Measurements from ENCODE around the gene SLC36A3.
"Not testable (repeated sequence)": the region's sequence is repeated elsewhere in the genome, so short reads cannot be mapped to it uniquely, and the experiment has no call there.

SLC36A3 gene

DNA sequence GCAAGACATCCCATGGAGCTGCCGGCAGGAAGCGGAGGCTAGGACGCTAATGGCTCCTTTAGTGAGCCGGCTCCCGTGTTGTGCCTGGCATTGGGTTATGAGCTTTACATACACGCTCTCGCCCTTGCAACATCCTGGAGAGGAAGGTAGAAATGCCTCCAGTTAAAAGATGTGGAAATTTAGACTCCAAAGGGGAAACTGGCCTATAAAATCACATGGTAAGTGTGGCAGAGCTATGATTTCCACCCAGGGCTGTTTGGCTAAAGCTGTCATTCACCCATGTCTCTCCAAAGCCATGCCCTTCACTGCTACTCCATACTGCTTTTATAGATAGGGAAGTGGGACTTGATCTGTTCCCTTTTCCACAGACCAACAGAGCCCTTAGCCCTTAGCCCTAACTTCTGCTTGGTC, 45.4 kb downstream of the SLC36A3 start:
- no peak for DNase-seq

DNA sequence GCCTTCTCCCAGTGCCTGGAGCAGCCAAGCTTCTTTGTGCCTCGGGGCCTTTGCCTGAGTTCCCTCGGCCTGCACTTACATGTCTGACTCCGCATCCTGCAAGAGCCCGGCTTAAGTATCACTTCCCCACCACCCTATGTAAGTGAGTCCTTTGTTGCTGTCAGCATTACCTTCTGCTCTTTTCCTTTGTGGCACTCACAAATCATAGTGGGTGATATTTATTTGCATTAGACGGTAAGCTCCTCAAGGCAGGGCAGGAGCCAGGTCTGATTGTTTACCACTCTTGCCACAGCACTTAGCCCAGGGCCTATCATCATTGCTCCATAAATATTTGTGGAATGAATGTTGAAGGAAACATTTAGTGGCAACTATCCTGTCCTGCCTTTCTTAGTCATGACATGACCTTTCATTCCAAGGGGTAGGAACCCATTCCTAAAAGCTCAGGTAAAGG, 45.8 kb downstream of the SLC36A3 start:
- no peak for DNase-seq

DNA sequence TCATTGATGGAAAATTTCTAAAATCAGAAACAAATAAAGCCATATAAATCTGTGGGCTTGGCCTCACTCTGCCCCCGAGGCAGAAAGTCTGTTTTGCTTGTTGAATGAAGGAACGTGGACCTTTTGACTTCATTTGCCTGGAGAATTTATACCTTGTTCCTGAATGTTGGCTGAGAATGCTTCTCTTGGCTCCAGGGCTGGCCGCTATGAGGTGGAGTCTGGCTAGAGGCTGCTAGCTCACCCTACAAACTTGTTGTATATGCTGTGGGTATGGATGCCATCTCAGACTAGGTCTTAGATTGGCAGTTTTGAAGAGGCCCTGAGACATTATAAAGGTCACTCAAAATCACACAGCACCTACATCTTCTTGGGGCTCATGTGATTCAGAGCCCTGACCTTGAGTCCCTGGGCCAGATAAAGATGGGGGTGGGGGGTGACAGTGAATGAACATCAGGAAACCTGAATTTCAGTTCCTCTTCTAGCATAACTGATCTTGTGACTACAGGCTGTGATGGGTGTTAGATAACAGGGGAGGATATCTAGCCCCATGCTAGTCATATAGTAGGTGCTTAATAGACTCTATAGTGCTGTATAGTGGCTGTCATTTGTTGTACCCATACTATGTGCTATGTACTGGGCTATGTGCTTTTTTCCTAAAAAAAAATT, 47.8 kb downstream of the SLC36A3 start:
- no peak for DNase-seq

DNA sequence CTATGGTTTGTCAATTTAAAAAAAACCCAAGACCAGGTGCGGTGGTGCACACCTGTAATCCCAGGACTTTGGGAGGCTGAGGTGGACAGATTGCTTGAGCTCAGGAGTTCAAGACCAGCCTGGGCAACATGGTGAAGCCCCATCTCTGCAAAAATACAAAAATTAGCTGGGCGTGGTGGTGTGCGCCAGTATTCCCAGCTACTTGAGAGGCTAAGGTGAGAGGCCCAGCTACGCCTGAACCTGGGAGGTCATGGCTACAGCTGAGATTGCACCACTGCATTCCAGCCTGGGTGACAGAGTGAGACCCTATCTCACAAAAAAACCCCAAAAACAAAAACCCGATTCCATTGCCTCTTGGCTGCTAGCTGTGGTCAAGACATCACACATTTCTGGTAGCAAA, 48.6 kb downstream of the SLC36A3 start:
- not testable (repeated sequence) for DNase-seq

DNA sequence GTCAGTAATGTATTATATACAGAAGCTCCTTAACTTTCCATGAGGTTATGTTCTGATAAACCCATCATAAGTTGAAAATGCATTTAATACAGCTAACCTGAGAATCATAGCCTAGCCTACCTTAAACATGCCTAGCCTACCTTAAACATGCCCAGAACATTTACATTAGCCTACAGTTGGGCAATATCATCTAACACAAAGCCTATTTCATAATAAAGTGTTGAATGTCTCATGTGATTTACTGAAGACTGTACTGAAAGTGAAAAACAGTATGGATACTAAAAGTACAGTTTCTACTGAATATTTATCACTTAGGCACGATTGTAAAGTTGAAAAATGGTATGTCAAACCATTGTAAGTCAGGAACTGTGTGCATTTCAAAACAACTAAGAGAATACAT, 49.0 kb downstream of the SLC36A3 start:
- no peak for DNase-seq

DNA sequence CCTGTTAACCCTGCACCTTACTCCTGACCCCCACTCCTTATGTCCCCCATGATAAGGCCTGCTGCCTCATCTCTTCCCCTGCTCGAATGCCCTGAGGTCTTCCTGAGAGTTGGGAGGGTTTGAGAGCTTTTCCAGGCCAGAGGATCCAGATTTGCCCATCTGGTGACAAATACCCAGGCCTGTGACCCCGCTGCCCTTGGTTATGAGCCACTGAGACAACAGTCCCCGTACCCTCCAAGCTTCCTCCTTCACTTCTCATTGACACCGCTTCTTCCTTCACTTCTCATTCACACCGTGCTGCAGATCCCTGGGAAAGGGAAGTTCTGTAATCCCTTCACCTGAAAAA, 50.0 kb downstream of the SLC36A3 start:
- no peak for DNase-seq

DNA sequence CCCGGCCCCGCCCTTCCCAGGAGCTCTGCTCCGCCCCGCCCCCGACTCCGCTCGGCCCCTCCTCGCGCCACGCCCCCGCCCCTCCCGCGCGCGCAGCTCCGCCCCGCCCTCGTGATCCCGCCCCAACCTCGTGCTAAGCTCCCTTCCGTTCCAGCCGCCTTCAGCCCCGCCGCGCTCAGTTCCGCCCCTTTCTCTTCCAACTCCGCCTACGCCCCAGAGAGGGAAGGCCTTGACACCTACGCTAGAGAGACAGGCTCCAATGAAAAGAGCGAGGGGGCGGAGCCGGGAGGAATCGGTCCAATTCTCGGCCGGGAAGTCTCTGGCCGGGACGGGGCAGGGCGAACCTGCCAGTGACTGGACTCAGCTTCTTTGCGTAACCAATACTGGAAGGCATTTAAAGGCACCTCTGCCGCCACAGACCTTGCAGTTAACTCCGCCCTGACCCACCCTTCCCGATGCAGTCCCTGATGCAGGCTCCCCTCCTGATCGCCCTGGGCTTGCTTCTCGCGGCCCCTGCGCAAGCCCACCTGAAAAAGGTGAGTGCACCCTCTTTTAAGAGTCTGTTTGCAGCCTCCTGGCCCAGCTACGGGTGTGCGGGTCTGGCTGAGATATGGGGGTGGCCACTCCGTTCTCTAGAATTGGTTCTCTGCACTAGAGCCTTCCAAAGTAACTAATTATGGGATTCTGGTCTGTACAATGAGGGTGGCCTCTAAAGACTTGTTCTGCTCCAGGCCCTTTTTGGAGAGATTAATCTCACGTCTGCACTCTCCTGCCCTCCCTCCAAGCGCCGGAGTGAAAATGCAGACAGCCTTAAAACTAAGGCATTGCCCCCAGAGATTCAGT, 50.6 kb downstream of the SLC36A3 start, which contains the start of gene GM2A:
TSS of gene GM2A (plus strand) at position 424 of the 843 bp plus-strand sequence. CDS start at position 456, 32 bp downstream.
- peak; percentile 99 for DNase-seq

DNA sequence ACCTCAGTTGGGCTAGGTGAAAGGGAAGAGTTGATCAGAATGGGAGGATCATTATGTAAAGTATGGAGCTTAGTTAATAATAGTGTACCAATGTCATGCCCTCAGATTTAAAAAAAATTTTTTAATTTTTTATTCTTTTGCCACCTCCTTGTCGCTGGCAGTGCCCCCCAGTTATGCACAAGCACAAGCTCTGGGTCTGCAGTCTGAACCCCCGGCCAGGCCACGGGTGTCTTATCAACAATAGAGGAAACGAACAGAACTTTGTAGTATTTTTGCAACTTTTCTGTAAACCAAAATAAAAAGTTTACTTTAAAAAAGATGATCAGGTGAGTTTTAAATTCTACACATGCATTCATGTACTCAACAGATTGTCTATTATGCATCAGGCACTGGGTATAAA, 51.9 kb downstream of the SLC36A3 start:
- DNase-seq, result no peak

DNA sequence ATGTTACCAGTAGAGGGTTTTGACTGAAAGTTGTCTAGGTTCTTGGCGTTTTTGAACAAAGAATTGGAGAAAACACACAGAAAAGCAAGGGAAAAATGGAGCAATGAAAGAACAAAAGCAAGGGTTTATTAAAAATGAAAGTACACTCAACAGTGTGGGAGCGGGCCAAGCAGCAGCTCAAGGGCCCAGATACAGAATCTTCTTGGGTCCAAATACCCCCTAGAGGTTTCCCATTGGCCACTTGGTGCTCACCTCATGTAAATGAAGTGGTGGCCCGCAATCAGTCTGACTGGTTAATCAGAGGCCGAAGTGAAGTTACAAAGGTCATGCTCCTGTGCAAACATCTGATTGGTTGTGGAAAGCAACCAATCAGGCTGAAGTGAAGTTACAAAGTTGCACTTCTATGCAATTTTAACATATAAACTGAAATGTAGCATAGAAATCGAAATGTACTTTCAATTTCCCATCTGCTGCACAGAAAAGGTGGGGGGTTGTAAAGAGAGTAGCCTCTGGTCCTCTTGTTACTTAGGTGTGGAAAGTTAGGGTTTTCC, 52.5 kb downstream of the SLC36A3 start:
- DNase-seq, result no peak

DNA sequence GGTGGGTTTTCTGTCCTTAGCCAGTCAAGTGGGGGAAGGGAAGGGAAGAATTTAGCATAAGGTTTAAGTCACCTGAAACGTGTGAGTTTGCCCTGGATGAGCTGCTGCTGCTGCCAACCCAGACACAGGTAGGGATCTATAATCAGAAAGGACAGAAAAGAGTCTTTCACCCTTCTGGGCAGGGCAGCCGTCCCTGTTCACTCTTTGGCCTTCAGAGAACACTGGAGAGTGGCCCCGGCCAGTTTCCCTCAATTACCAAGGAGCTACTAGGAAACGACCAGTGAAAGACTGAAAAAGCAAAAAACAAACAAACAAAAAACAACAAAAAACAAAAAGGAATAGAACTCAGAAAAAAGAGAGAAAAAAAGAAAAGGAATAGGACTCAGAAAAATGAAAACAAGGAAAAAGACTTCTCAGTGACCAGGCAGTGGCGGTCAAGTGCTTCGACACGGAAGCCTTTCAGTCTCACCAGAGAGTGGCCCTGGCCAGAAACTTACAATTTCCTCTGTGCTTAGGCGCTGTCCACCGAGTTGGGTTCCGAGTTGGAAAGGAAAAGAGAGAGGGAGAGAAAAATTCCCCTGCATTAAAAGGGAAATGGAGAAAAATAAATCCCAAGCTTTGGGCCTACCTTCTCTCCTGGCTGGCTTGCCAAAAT, 53.1 kb downstream of the SLC36A3 start:
- no peak for DNase-seq

DNA sequence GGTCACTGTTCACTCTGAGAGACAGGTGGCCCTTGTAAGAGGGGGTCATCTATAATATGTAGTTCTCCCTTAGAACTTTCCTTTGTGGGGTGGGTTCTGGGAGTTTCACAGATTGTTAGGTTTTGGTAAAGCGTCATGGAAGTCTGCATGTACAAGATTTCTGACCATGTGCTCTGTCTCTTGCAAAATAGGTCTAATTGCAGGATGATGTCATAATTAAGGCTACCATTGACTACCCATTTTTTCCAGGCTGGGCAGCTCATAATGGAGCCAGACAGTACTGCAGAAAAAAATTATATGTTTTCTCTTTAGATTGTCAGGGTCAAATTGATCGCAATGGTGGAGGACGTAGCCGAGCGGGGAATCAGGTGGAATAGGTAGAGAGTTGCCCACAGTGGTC, 54.3 kb downstream of the SLC36A3 start:
- DNase-seq, result no peak

DNA sequence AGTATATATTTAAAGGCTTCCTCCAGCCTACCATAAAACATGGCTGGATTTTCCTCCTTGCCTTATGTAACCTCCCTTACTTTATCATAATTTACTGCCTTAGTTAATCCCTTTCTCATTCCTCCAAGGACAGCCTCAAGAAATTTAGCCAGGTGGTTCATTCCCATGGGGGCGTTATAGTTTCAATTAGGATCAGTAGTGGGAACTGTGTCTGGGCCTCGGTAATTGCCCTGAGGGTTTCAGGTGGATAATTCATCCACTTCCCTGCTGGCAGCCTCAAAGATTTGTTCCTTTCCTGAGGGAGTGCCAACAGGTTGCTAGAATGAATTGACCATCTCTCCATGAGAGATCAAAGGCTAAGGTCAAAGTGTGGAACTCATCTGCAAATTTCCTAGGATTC, 54.9 kb downstream of the SLC36A3 start:
- peak; percentile 16 for DNase-seq

DNA sequence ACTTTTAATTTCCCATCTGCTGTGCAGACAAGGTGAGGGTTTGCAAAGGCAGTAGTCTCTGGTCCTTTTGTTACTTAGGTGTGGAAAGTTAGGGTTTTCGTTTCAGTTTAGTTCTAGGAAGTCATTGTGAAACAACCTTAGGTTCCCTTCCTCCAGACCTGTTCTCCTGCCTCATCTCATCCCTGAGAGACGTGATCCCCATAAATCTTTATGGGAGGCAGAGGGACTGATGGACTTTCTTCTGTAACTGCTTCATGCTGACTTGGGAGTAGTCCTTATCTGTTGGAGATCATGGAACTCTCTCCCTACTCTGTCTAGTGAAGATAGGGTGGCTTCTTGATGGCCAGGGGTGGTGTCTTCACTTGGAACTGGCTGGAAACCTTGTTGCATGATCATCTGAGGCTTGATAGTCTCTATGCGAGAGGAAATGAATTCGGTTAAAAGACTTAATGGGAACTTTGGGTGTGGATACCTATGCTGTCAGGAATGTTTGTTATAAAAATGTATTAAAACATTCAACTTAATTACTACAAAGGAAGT, 57.8 kb downstream of the SLC36A3 start:
- DNase-seq, result no peak

DNA sequence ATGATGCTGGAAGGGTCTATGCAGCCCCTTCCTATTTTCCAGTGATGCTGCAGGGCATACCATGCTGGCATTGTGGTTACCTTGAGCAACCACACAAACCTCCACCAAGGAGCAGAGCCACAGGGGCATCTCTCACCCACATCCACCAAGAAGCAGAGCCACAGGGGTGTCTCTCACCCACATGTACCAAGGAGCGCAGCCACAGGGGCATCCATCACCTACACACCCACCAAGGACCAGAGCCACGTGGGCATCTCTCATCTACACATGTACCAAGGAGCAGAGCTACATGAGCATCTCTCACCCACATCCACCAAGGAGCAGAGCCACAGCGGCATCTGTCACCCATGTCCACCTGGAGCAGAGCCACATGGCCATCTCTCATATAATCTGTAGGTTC, 59.4 kb downstream of the SLC36A3 start:
- no peak for DNase-seq

DNA sequence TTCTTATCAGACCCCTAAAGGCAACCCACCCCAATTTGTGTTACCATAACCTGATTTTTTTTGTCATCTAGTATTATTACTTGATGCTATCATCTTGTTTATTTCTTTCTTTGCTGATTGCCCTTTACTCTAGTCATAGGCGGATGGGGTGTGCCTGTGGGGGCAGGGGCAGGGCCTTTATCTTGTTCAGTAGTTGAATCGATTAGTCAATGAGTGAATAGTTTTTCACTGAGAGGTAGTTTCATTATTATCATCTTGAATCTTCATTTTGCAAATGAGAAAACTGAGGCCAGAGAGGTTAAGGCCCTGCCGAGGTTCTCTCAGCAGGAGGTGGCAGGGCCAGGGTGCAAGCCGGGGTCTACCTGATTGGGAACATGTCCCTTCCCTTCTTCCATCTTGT, 60.0 kb downstream of the SLC36A3 start:
- no peak for DNase-seq

DNA sequence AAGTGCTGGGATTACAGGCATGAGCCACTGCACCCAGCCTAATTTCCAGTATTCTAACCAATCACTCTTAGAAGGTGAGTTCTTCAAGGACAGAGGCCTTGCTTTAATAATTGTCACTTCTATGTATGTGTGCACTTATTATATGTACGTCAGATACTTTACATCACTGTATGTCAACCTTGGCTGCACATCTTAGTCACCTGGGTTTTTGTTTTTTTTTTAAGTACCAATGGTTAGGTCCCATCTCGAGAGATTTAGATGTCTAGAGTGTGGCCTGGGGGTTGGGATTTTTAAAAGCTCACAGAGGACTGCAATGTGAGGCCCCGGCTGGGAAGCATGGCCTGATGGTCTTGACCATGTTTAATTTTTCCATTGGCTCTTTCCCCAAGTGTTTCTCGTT, 60.4 kb downstream of the SLC36A3 start:
- no peak for DNase-seq

DNA sequence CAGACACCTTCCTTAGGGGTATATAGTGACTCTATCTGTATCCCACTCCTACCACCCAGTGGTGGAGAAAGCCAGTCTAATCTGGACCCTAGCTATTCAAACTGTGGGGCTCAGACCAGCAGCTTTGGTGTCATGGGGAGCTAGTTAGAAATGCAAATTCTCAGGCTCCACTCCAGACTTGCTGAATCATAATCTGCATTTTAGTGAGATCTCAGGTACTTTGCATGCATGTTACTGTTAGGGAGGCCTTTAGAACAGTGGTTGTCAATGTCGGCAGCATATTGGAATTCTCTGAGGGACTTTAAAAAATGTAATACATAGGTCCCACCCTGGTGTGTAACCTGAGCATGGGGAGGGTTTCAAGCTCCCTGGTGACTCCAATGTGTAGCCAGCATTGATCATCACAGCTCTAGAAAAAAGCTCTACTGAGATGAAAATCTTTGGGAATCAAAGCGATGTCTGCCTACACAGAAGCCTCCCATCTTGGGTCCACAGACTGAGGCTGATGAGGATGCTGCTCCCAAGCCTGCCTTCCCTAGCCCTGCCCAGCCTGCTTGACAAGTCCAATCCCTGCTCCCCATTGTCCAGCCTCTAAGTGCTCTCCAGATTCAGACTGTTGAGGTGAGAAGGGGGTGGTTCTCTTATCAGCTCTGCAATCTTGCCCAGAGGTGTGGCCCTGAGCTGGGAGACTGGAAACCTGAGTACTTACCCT, 62.5 kb downstream of the SLC36A3 start:
- no peak for DNase-seq

DNA sequence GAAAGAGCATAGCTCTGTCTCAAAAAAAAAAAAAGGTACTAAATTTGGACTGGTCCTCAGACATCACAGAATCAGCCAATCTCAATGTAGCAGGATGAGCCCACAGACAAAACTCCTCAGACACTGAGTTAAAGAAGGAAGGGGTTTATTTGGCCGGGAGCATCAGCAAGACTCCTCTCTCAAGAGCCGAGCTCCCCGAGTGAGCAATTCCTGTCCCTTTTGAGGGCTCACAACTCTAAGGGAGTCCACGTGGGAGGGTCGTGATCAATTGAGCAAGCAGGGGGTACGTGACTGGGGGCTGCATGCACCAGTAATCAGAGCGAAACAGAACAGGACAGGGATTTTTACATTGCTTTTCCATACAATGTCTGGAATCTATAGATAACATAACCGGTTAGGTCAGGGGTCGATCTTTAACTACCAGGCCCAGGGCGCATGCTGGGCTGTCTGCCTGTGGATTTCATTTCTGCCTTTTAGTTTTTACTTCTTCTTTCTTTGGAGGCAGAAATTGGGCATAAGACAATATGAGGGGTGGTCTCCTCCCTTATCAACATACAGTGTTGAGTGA, 63.2 kb downstream of the SLC36A3 start:
- not testable (repeated sequence) for DNase-seq

DNA sequence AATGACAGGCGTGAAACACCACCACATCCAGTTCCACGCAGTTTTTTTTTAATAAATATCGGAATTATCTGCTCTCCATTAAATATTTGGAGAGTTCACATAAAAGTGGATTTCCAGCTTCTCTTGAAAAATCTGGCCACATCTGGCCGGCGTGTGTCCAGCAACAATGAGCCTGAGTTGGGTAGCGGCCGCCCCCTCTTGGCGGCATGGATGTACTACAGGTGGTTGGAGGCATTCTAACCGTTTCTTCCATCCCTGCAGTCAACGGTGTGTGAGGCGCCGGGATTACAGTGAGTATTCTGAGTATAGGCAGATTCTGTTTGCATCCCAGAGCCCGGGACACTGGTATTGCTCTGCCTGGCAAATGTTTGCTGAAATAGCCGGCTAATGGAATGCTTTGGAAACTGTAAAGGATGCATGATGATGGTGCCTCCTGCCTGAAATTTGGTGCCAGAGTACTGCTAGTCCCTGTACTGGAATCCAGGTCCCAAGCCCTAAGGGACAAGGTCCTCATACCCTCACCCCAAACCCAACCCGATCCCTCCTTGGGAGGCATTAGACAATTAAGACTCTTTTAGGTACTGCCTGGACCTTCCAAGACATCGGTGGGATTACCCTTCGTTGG, 64.2 kb downstream of the SLC36A3 start:
- DNase-seq, result no peak

DNA sequence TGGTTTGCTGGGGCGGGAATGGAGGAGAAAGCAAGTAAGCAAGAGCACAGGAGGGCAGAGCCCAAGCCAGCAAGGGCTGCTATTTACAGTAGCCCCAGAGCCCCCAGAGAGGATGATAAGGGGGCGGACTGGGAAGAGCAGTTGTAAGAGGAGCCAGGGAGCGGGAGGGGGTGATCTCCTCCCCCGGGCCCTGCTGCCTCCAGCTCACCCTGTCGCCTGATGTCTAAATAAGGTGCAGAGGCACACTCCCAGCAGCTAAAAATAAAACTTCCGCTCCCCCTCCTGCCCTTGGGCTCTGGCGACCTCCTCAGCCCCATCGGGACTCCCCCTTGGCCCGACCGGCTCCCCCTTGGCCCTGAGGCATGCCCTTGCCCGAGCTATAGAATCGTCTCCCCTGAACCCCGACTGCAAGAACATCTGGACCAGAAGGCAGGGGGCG, 65.2 kb downstream of the SLC36A3 start:
- DNase-seq, result no peak

DNA sequence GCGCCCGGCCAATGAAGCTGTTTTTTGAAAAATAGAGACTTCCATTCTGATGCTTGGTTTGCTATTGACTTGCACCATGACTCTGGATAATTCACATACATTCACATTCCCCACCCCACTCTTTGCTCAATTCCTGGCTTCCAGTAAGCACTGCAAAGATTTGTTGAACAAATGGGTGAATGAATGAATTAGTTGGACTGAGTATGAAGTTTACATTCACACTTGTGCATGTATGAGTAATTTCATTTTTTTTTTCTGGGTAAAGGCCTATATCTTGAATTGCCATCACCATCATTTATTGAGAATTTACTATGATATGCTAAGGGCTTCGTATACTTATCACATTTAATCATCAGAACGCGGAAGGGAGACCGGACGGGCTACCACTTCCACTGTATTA, 65.9 kb downstream of the SLC36A3 start:
- no peak for DNase-seq

DNA sequence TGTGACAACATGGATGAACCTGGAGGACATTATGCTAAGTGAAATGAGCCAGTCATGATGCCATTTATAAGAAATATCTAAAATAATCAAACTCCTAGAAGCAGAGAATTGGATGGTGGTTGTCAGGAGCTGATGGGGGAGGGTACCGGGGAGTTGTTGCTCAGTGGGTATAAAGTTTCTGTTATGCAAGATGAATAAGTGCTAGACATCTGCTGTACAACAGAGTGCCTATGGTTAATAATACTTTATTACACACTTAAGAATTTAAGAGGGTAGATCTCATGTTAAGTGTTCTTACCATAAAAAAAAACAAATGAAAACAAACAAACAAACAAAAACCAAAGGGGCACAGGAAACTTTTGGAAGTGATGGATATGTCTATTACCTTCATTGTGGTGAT, 66.7 kb downstream of the SLC36A3 start:
- DNase-seq, result no peak
